Esophagus muscularis mucosa (tissue), 4 donors: ENCODE measurements around the gene GRIN3A.

ENCODE experiments used
- CTCF ChIP-seq, 3 experiments: fragments of 200-600 bp in 2 of 3; fragments of 450-650 bp in 1 of 3; sonication (generic) in 2 of 3; IDR thresholded peaks; one replicate each; pipeline ENCODE4 v1.5.1; 2017 to 2019; ENCODE audit warnings: antibody characterized with exemption in 3 of 3, mild to moderate bottlenecking in 2 of 3, moderate library complexity in 1 of 3
- EP300 ChIP-seq: sonication (generic); formaldehyde crosslinking; IDR thresholded peaks from one replicate; pipeline ENCODE4 v1.6.1; 2017; ENCODE audit warnings: antibody characterized with exemption
- POLR2A ChIP-seq: fragments of 450-650 bp; IDR thresholded peaks from one replicate; pipeline ENCODE4 v1.6.1; 2017; ENCODE audit warnings: antibody characterized with exemption, moderate library complexity, mild to moderate bottlenecking, low read depth
- POLR2AphosphoS5 ChIP-seq, 2 donors: sonication (generic); formaldehyde crosslinking; IDR thresholded peaks; one replicate each; pipeline ENCODE4 v1.6.1; 2017; ENCODE audit warnings: antibody characterized with exemption in 2 of 2

- TF ChIP-seq CTCF (IDR thresholded peaks at IDR 0.05) = no peak
- no peak for TF ChIP-seq EP300
- TF ChIP-seq POLR2AphosphoS5 (IDR thresholded peaks at IDR 0.05) = no peak
- TF ChIP-seq POLR2A = no peak
Measured at GRCh38 chr9:101524371-101524770, 214.1 kb downstream of the GRIN3A start.
